Posterior vena cava (tissue), 2 donors: ENCODE measurements around the gene ATAD1. TPM values are rescaled to one million over a fixed set of nuclear protein-coding genes. Genes with fewer than 3 reads are reported as not detected.
"Not testable (repeated sequence)": the region's sequence is repeated elsewhere in the genome, so short reads cannot be mapped to it uniquely, and the experiment has no call there.

Experiments used
- DNase-seq: peaks from one replicate; pipeline ENCODE4 v3.0.0-alpha.2; 2020; ENCODE audit warnings: low spot score
- intact Hi-C, 2 donors: fragments of 100-400 bp; cut with DNase I; formaldehyde crosslinking; loops; one replicate each; pipeline versions ENCODE4 v1.14.1 to v1.14.2; 2022 to 2023
- total RNA-seq, 2 donors: library from RNA; stranded (reverse); fragmentation: NEBNext Ultra II Directional; extraction: Animal tissue kit (Norgen Biotek cat#: 25700); gene quantifications; one replicate each; pipeline ENCODE4 v1.2.1, GENCODE V29; 2021
- donor health status: DM: yes; HTN: yes; CAD: no.
- donor health status: DM: yes; HTN: yes; CAD: no.

Gene ATAD1
- total RNA-seq, 2 donors from 2014 or later = 45.3 to 47.3 TPM

GRCh38 chr10:87765666-87766376, 52.2 kb downstream of the ATAD1 start:
- no peak for DNase-seq
- intact Hi-C loops = no loop called here

GRCh38 chr10:87764072-87764934, 53.7 kb downstream of the ATAD1 start:
- intact Hi-C loops = no loop called here
- DNase-seq = no peak

GRCh38 chr10:87763086-87763861, 54.8 kb downstream of the ATAD1 start:
- DNase-seq = no peak
- intact Hi-C loops = no loop called here

GRCh38 chr10:87761892-87762291, 56.1 kb downstream of the ATAD1 start:
- no peak for DNase-seq
- intact Hi-C loops = no loop called here

- intact Hi-C loops = no loop called here
- no peak for DNase-seq
Measured at GRCh38 chr10:87761153-87761552, 56.9 kb downstream of the ATAD1 start.

GRCh38 chr10:87760195-87760905, 57.7 kb downstream of the ATAD1 start:
- intact Hi-C loops = no loop called here
- no peak for DNase-seq

GRCh38 chr10:87759551-87759950, 58.5 kb downstream of the ATAD1 start:
- intact Hi-C loops = no loop called here
- no peak for DNase-seq

- intact Hi-C loops = no loop called here
- DNase-seq = no peak
Measured at GRCh38 chr10:87757685-87758084, 60.3 kb downstream of the ATAD1 start.

GRCh38 chr10:87753995-87754866, 63.8 kb downstream of the ATAD1 start:
- intact Hi-C loops = no loop called here
- DNase-seq = no peak

- intact Hi-C loops = no loop called here
- DNase-seq = no peak
Measured at GRCh38 chr10:87752566-87752965, 65.5 kb downstream of the ATAD1 start.

GRCh38 chr10:87751274-87751673, 66.8 kb downstream of the ATAD1 start:
- intact Hi-C loops = no loop called here
- DNase-seq = no peak

- DNase-seq = no peak
Measured at GRCh38 chr10:87750817-87751216, 67.2 kb downstream of the ATAD1 start.

GRCh38 chr10:87750001-87750671, 67.9 kb downstream of the ATAD1 start:
- DNase-seq = no peak
- intact Hi-C loops = no loop called here

More at GRCh38 chr10:87750817-87751216, 67.2 kb downstream of the ATAD1 start:
- intact Hi-C loops = no loop called here

GRCh38 chr10:87748244-87748643, 69.8 kb downstream of the ATAD1 start:
- intact Hi-C loops, DNase-seq: not testable (repeated sequence)

- DNase-seq = no peak
- intact Hi-C loops = no loop called here
Measured at GRCh38 chr10:87746911-87747310, 71.1 kb downstream of the ATAD1 start.

GRCh38 chr10:87744606-87745005, 73.4 kb downstream of the ATAD1 start:
- no peak for DNase-seq
- intact Hi-C loops = no loop called here

- DNase-seq, intact Hi-C loops: not testable (repeated sequence)
Measured at GRCh38 chr10:87742992-87743610, 74.9 kb downstream of the ATAD1 start.
